Thyroid gland (tissue), 4 donors: ENCODE measurements around the gene ITGA1. TPM values are rescaled to one million over a fixed set of nuclear protein-coding genes. Genes with fewer than 3 reads are reported as not detected.
"Not testable (repeated sequence)": the region's sequence is repeated elsewhere in the genome, so short reads cannot be mapped to it uniquely, and the experiment has no call there.

Experiments used
- DNase-seq, 2 donors: peaks; one replicate each; pipeline ENCODE4 v3.0.0-alpha.2; 2019
- H3K27ac ChIP-seq, 3 donors: fragments of 200-600 bp; sonication (generic); 1 replicate in 2 of 3; 2 replicates in 1 of 3; pipeline ENCODE4 v1.5.1; 2016 to 2019; ENCODE audit warnings: mild to moderate bottlenecking in 1 of 3, moderate library complexity in 1 of 3
- H3K27me3 ChIP-seq: fragments of 200-600 bp; sonication (generic); one replicate; pipeline ENCODE4 v1.5.1; 2019
- H3K36me3 ChIP-seq, 2 donors: fragments of 200-600 bp; sonication (generic); one replicate each; pipeline ENCODE4 v1.5.1; 2016 to 2019
- H3K4me1 ChIP-seq, 2 donors: fragments of 200-600 bp; sonication (generic); one replicate each; pipeline ENCODE4 v1.5.1; 2017 to 2019
- H3K4me3 ChIP-seq, 3 donors: fragments of 200-600 bp; sonication (generic); replicated peaks in 1 of 3; 1 replicate in 2 of 3; 2 replicates in 1 of 3; pipeline ENCODE4 v1.5.1; 2016; ENCODE audit warnings: mild to moderate bottlenecking in 1 of 3
- H3K9me3 ChIP-seq: fragments of 200-600 bp; sonication (generic); one replicate; pipeline ENCODE4 v1.5.1; 2017
- CTCF ChIP-seq, 6 experiments: fragments of 200-600 bp in 3 of 6; fragments of 450-650 bp in 3 of 6; sonication (generic) in 3 of 6; IDR thresholded peaks; one replicate each; pipeline ENCODE4 v1.5.1; 2016 to 2019; ENCODE audit warnings: antibody characterized with exemption in 6 of 6, mild to moderate bottlenecking in 2 of 6, inconsistent platforms in 1 of 6, moderate library complexity in 1 of 6
- POLR2A ChIP-seq, 2 donors: fragments of 450-650 bp; IDR thresholded peaks; one replicate each; pipeline ENCODE4 v1.6.1; 2017; ENCODE audit warnings: antibody characterized with exemption in 2 of 2, mild to moderate bottlenecking in 2 of 2, moderate library complexity in 1 of 2
- WGBS, 2 donors: methylation state at CpG; one replicate each; pipeline ENCODE4 v1.1.5; 2017; 5-methylcytosine and 5-hydroxymethylcytosine counted together
- intact Hi-C: fragments of 100-400 bp; cut with DNase I; formaldehyde crosslinking; loops from one replicate; pipeline ENCODE4 v1.15.1; 2023
- total RNA-seq, 4 donors: library from RNA; depleted of rRNA; stranded (reverse); fragments of >200 nt; gene quantifications; one replicate each; pipeline ENCODE4 v1.2.3, GENCODE V29; 2016

Gene ITGA1
- total RNA-seq, 4 donors from 2014 or later, result 38.7 to 85.9 (median 52.6) TPM

DNA sequence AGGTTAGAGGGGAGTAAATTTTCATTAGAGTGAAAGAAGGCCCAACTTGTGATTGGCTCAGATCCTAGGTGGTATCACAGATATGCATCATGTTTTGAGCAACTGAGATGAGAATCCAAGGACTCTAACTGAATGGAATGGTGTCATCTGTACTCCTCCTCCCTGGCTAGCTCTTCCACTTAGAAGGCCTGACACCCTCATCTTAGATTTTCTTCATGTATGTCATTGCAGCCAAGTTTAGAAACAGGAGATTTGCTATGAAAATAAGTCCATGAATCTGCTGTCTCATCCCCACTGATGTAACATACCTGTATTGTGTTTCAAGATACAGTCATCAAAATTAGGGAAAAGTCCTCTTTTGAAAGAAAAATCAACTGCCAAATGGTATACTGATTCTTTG is 54.4 kb downstream of the ITGA1 start:
- Histone ChIP-seq H3K36me3 (no peaks in the 10 kb centered on the region), H3K27me3 (no peaks in the 10 kb centered on the region), H3K4me1 (peaks cover 0 to 4% of the 10 kb centered on the region in 2 donors), H3K27ac (no peak overlapping the region), H3K9me3 (no peaks in the 10 kb centered on the region), H3K4me3 (no peak overlapping the region)
- DNase-seq, result no peak
- intact Hi-C loops, result no loop called here
- TF ChIP-seq CTCF (IDR thresholded peaks at IDR 0.05) (no peak), POLR2A (IDR thresholded peaks at IDR 0.05) (no peak)

- intact Hi-C loops, result no loop called here
- no peak for DNase-seq
- Histone ChIP-seq H3K27me3 (no peaks in the 10 kb centered on the region), H3K36me3 (no peaks in the 10 kb centered on the region), H3K9me3 (no peaks in the 10 kb centered on the region), H3K4me1 (peaks cover 0 to 4% of the 10 kb centered on the region in 2 donors), H3K27ac (no peak overlapping the region), H3K4me3 (no peak overlapping the region)
- no peak for TF ChIP-seq POLR2A (IDR thresholded peaks at IDR 0.05)
- TF ChIP-seq CTCF (IDR thresholded peaks at IDR 0.05), result no peak
- 53 to 62% methylated on average over 1 of the region's 1 CpG for WGBS, 2 donors
Observed at GRCh38 chr5:52844885-52845284, 57.2 kb downstream of the ITGA1 start.

DNA sequence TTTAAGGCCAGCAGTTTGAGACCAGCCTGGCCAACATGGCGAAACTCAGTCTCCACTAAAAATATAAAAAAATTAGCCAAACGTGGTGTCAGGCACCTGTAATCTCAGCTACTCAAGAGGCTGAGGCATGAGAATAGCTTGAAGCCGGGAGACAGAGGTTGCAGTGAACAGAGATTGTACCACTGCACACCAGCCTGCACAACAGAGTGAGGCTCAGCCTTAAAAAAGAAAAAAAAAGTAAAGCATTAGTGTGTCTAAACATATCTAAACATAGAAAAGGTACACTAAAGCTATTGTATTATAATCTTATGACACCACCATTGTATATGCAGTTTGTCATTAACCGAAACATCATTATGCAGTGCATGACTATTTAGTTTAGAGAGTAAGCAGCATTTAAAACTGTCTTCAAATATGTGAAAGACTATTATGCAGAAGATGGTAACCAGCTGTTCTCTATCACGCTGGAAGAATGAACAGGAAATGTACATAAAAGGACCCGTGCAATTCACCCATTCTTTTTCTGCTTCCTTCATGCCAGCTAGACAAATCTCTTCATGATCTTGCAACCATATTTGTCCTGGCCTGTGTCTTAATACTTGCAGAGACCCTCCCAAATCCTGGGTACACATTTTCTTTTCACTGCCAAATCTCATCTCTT is 58.6 kb downstream of the ITGA1 start:
- Histone ChIP-seq H3K27ac (no peak overlapping the region), H3K4me1 (peaks cover 0 to 4% of the 10 kb centered on the region in 2 donors)
- 80 to 83% methylated on average over 6 of the region's 6 CpGs for WGBS, 2 donors

DNA sequence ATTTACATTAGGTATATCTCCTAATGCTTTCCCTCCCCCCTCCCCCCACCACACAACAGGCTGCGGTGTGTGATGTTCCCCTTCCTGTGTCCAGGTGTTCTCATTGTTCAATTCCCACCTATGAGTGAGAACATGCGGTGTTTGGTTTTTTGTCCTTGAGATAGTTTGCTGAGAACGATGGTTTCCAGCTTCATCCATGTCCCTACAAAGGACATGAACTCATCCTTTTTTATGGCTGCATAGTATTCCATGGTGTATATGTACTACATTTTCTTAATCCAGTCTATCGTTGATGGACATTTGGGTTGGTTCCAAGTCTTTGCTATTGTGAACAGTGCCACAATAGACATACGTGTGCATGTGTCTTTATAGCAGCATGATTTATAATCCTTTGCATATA is 61.0 kb downstream of the ITGA1 start:
- H3K4me1 ChIP-seq, H3K4me3 ChIP-seq, H3K27me3 ChIP-seq, H3K27ac ChIP-seq, DNase-seq, H3K36me3 ChIP-seq, H3K9me3 ChIP-seq, intact Hi-C loops: not testable (repeated sequence)
- WGBS, 2 donors, result 96% methylated on average over 5 of the region's 5 CpGs

More for the DNA sequence above, 58.6 kb downstream of the ITGA1 start:
- no peak for TF ChIP-seq POLR2A (IDR thresholded peaks at IDR 0.05)
- Histone ChIP-seq H3K27me3 (no peaks in the 10 kb centered on the region), H3K4me3 (no peak overlapping the region), H3K36me3 (no peaks in the 10 kb centered on the region), H3K9me3 (no peaks in the 10 kb centered on the region)
- intact Hi-C loops, result no loop called here
- no peak for DNase-seq

GRCh38 chr5:52849544-52849943 is 61.8 kb downstream of the ITGA1 start:
- Histone ChIP-seq H3K36me3 (no peaks in the 10 kb centered on the region), H3K4me1 (peaks cover 0 to 10% of the 10 kb centered on the region in 2 donors), H3K27me3 (no peaks in the 10 kb centered on the region), H3K27ac (no peak overlapping the region), H3K4me3 (no peak overlapping the region), H3K9me3 (no peaks in the 10 kb centered on the region)
- intact Hi-C loops, result no loop called here
- 87 to 90% methylated on average over 3 of the region's 3 CpGs for WGBS, 2 donors
- no peak for TF ChIP-seq POLR2A (IDR thresholded peaks at IDR 0.05)
- no peak for TF ChIP-seq CTCF (IDR thresholded peaks at IDR 0.05)
- no peak for DNase-seq

DNA sequence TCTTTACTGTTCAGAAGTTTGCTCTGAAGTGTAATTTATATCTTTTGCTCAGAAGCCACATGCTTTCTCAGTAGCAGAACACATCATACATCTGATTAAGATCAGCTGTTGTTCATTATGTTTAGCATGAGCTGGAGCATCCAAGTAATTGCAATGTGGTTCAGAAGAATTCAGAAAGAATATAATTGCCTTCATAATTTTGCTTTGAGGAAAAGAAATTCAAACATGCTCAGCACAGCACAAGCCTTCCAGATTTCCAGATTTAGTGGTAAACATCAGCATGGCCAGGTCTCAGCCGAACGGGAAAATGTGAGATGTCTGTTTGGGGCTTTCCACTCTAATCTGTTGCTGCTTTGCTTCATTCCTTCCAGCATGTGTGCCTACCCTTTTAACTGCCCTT is 65.9 kb downstream of the ITGA1 start:
- peaks cover 0 to 6% of the 10 kb centered on the region in 2 donors for H3K4me1 ChIP-seq
- no peak overlapping the region for H3K4me3 ChIP-seq
- intact Hi-C loops, result no loop called here
- DNase-seq, result no peak
- no peaks in the 10 kb centered on the region for H3K9me3 ChIP-seq
- no peak overlapping the region for H3K27ac ChIP-seq
- H3K36me3 ChIP-seq, result no peaks in the 10 kb centered on the region
- TF ChIP-seq POLR2A (IDR thresholded peaks at IDR 0.05), result no peak
- TF ChIP-seq CTCF (IDR thresholded peaks at IDR 0.05), result no peak
- WGBS, 2 donors, result 55 to 82% methylated on average over 2 of the region's 2 CpGs
- no peaks in the 10 kb centered on the region for H3K27me3 ChIP-seq
